ENCODE data around the gene ADISSP. TPM values are rescaled to one million over a fixed set of nuclear protein-coding genes. Genes with fewer than 3 reads are reported as not detected.
A peak's percentile ranks its signal among the peaks of the same experiment; 100 is the strongest.

The ADISSP gene
- total RNA-seq = 23.5 to 30.4 TPM (median 26.7 TPM) in 3 replicates
- long read RNA-seq, transcript C20orf27-202 (6 exons, 1,886 nt) = major isoform, 48 of 52 reads
- long read RNA-seq, partial matches to known transcripts = 2 of 52 reads
- long read RNA-seq, other reads (novel, unspliced or antisense) = 2 of 52 reads

GRCh38 chr20:3767427-3768341 lies at the start of gene ADISSP:
ADISSP (minus strand) TSS chr20:3767753; CDS start chr20:3760100, 7,653 bp downstream.
- Mint-ChIP-seq H3K36me3 (ENCODE audit: low read depth) (no peaks in the 10 kb centered on the region), H3K4me3 (ENCODE audit: unreplicated experiment) (peak within 1 kb of the TSS; percentile 84), H3K27me3 (ENCODE audit: low read depth) (no peaks in the 10 kb centered on the region), H3K4me1 (ENCODE audit: low read depth) (peaks cover 19% of the 10 kb centered on the region), H3K27ac (ENCODE audit: unreplicated experiment) (peak within 1 kb of the TSS; percentile 97), H3K9me3 (ENCODE audit: low read depth) (no peaks in the 10 kb centered on the region)
- TF ChIP-seq CTCF (IDR thresholded peaks at IDR 0.05) = no peak
- peak; percentile 100 for DNase-seq (ENCODE audit: low spot score)

- Mint-ChIP-seq H3K4me3 (ENCODE audit: unreplicated experiment) (no peak overlapping the region), H3K27me3 (ENCODE audit: low read depth) (no peaks in the 10 kb centered on the region), H3K9me3 (ENCODE audit: low read depth) (no peaks in the 10 kb centered on the region), H3K27ac (ENCODE audit: unreplicated experiment) (no peak overlapping the region), H3K36me3 (ENCODE audit: low read depth) (peaks cover 1% of the 10 kb centered on the region), H3K4me1 (ENCODE audit: low read depth) (peaks cover 46% of the 10 kb centered on the region)
- no peak for TF ChIP-seq CTCF (IDR thresholded peaks at IDR 0.05)
- DNase-seq (ENCODE audit: low spot score) = no peak
Measured at GRCh38 chr20:3815703-3816315, 48.3 kb upstream of the ADISSP start.

- no peak for DNase-seq (ENCODE audit: low spot score)
- peaks cover 51% of the 10 kb centered on the region for H3K4me1 Mint-ChIP-seq (ENCODE audit: low read depth)
- no peak overlapping the region for H3K27ac Mint-ChIP-seq (ENCODE audit: unreplicated experiment)
- H3K27me3 Mint-ChIP-seq (ENCODE audit: low read depth) = no peaks in the 10 kb centered on the region
- H3K36me3 Mint-ChIP-seq (ENCODE audit: low read depth) = peaks cover 1% of the 10 kb centered on the region
- H3K9me3 Mint-ChIP-seq (ENCODE audit: low read depth) = no peaks in the 10 kb centered on the region
- no peak for TF ChIP-seq CTCF (IDR thresholded peaks at IDR 0.05)
- H3K4me3 Mint-ChIP-seq (ENCODE audit: unreplicated experiment) = no peak overlapping the region
Measured at GRCh38 chr20:3814928-3815495, 47.5 kb upstream of the ADISSP start.

- no peaks in the 10 kb centered on the region for H3K27me3 Mint-ChIP-seq (ENCODE audit: low read depth)
- TF ChIP-seq CTCF (IDR thresholded peaks at IDR 0.05) = no peak
- no peaks in the 10 kb centered on the region for H3K9me3 Mint-ChIP-seq (ENCODE audit: low read depth)
- no peak overlapping the region for H3K27ac Mint-ChIP-seq (ENCODE audit: unreplicated experiment)
- H3K4me3 Mint-ChIP-seq (ENCODE audit: unreplicated experiment) = no peak overlapping the region
- peaks cover 47% of the 10 kb centered on the region for H3K4me1 Mint-ChIP-seq (ENCODE audit: low read depth)
- DNase-seq (ENCODE audit: low spot score) = no peak
- H3K36me3 Mint-ChIP-seq (ENCODE audit: low read depth) = peaks cover 1% of the 10 kb centered on the region
Measured at GRCh38 chr20:3813848-3814581, 46.5 kb upstream of the ADISSP start.
